Thyroid gland (tissue), 4 donors: ENCODE data around the gene NOTCH2.

Source experiments
- POLR2A ChIP-seq, 2 donors: fragments of 450-650 bp; IDR thresholded peaks; one replicate each; pipeline ENCODE4 v1.6.1; 2017; ENCODE audit warnings: antibody characterized with exemption in 2 of 2, mild to moderate bottlenecking in 2 of 2, moderate library complexity in 1 of 2
- TF ChIP-seq, protein P1 (sequence below), 6 experiments: fragments of 200-600 bp in 3 of 6; fragments of 450-650 bp in 3 of 6; sonication (generic) in 3 of 6; IDR thresholded peaks; one replicate each; pipeline ENCODE4 v1.5.1; 2016 to 2019; ENCODE audit warnings: antibody characterized with exemption in 6 of 6, mild to moderate bottlenecking in 2 of 6, inconsistent platforms in 1 of 6, moderate library complexity in 1 of 6

DNA sequence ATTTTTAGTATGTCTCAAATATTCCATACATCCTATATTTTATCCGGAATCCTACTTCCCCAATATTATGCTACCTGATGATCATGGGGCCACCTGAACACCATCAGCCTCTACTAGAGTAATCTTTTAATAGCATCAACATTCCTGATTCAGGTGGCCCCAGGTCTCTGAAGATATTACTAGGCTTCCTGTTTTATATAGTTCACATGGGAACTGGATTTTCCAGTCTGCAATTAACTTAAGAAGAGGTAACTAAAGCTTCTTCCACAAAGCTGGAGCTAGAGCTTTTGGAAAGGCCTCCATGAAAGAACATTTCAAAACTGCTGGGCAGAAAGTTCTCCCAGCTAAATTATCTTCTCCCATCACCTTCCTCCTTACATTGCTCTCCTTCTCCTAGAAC lies 100.9 kb downstream of the NOTCH2 start:
- TF ChIP-seq, protein P1, sequence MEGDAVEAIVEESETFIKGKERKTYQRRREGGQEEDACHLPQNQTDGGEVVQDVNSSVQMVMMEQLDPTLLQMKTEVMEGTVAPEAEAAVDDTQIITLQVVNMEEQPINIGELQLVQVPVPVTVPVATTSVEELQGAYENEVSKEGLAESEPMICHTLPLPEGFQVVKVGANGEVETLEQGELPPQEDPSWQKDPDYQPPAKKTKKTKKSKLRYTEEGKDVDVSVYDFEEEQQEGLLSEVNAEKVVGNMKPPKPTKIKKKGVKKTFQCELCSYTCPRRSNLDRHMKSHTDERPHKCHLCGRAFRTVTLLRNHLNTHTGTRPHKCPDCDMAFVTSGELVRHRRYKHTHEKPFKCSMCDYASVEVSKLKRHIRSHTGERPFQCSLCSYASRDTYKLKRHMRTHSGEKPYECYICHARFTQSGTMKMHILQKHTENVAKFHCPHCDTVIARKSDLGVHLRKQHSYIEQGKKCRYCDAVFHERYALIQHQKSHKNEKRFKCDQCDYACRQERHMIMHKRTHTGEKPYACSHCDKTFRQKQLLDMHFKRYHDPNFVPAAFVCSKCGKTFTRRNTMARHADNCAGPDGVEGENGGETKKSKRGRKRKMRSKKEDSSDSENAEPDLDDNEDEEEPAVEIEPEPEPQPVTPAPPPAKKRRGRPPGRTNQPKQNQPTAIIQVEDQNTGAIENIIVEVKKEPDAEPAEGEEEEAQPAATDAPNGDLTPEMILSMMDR (IDR thresholded peaks at IDR 0.05): no peak
- no peak for TF ChIP-seq POLR2A (IDR thresholded peaks at IDR 0.05)
